Measurements from ENCODE around the gene FGFR2.

GRCh38 chr10:121633056-121633455 lies 34.8 kb upstream of the FGFR2 start:
- no peak for TF ChIP-seq POLR2AphosphoS5 (IDR thresholded peaks at IDR 0.05; ENCODE audit: borderline replicate concordance, low read depth, low read length)
- TF ChIP-seq EZH2 (IDR thresholded peaks at IDR 0.05) = no peak

Data from SK-N-MC (cell line).